GM12873 (cell line): ENCODE results near the gene CFLAR.

Experiments used
- TF ChIP-seq, protein P1 (sequence below): IDR thresholded peaks from 2 replicates; pipeline ENCODE4 v1.5.1; 2012; ENCODE audit warnings: low read depth, mild to moderate bottlenecking, moderate library complexity, low read length, control low read depth; ENCODE audit not compliant: insufficient read depth; ENCODE audit errors: missing control alignments

Gene CFLAR

DNA sequence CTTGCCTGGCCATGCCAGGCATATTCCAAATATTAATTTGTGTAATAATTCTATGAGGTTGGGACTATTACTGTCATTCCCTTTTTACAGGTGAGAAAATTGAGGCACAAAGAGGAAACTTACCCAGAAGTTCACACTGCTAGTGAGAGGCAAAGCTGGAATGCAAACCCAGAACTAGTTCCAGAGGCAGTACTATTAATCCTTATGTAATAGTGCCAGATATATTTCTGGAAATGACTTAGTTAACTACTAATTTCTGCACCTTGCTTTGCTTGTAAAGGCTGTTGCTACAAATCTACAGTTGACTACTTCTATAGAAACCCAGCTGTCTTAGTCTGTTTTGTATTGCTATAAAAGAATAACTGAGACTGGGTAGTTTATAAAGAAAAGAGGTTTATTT, 5.3 kb upstream of the CFLAR start:
- TF ChIP-seq, protein P1, sequence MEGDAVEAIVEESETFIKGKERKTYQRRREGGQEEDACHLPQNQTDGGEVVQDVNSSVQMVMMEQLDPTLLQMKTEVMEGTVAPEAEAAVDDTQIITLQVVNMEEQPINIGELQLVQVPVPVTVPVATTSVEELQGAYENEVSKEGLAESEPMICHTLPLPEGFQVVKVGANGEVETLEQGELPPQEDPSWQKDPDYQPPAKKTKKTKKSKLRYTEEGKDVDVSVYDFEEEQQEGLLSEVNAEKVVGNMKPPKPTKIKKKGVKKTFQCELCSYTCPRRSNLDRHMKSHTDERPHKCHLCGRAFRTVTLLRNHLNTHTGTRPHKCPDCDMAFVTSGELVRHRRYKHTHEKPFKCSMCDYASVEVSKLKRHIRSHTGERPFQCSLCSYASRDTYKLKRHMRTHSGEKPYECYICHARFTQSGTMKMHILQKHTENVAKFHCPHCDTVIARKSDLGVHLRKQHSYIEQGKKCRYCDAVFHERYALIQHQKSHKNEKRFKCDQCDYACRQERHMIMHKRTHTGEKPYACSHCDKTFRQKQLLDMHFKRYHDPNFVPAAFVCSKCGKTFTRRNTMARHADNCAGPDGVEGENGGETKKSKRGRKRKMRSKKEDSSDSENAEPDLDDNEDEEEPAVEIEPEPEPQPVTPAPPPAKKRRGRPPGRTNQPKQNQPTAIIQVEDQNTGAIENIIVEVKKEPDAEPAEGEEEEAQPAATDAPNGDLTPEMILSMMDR = no peak

DNA sequence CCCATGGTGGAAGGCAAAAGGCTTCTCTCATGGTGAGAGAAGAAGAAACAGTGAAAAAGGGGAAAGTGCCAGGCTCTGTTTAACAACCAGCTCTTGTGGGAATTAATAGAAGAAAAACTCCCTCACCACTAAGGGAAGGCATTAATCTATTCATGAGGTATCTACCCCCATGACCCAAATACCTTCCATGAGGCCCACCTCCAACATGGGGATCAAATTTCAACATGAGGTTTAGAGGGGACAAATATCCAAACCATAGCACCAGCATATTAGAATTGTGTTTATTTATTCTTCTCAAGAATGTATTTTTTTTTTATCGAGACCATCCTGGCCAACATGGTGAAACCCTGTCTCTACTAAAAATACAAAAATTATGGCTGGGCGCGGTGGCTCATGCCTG, 4.9 kb upstream of the CFLAR start:
- TF ChIP-seq, protein P1 = no peak

DNA sequence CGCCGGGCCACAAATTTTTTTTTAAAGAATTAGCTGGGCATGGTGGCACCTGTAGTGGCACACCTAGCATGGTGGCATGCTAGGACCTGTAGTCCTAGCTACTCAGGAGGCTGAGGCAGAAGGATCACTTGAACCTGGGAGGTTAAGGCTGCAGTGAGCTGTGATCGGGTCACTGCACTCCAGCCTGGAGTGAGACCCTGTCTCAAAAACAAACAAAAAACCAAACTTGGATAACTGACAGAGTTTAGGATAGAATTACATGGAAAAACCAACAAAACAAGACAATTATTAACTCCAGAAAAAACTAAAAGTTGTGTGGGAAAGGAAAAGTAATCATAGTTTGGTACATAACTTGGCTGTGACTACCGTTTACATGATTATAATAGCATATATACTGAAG, 1.6 kb upstream of the CFLAR start:
- TF ChIP-seq, protein P1 = no peak

DNA sequence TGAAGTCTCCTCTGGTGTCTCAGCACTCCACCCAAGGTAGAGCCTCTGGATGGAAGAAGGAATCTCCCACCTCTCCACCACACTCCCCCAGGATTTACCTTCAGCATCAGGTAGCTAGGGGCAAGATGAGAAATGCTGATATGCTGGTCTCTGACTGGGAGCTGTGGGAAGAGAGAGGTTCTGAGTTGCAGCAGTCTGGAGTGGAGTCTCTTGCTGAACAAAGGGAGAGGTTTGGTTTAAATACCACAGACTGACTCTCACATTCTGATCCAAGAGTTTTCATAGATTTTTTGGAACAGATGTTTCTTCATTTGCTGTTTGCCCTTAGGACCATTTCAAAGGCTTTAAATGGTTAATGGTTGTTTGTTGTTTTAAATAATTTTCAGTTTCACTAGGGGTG, 1.1 kb upstream of the CFLAR start:
- TF ChIP-seq, protein P1 = no peak

DNA sequence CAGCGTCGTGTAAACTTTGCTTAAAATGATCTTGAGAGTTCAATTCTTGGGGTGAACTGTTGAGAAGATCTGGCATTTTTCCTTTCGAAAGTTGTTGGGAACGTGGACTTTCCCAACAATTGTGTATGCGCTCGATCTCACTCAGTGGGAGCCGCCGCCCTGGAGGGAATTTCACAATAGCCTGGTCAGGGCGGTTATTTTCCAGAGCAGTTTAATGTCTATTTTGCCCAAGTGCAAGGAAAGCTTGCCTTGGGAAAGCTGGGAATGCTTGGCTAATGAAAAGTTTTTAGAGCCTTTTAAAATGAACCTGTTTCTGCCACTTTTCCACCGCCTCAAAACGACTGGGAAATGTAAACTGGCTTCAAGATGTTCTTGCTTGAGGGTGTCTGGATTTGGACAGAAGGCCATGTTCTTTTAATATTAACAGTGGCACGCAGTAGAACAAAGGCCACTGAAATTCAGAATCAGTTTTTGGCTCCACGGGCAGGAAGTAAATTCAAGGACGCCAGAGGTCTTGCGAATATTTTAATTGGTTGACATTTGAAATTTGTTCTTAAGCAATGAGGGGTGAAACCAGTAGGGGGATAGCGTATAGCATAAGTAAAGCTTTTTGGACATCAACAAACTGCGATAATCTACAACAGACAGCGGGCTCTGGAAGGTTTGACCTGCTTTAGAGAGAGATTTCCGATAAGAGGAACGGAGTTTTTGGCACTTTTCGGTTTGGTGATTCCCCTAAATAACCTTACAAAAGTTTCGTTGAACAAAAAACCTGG, 1.2 kb downstream of the CFLAR start:
- TF ChIP-seq, protein P1 = peak; percentile 53

DNA sequence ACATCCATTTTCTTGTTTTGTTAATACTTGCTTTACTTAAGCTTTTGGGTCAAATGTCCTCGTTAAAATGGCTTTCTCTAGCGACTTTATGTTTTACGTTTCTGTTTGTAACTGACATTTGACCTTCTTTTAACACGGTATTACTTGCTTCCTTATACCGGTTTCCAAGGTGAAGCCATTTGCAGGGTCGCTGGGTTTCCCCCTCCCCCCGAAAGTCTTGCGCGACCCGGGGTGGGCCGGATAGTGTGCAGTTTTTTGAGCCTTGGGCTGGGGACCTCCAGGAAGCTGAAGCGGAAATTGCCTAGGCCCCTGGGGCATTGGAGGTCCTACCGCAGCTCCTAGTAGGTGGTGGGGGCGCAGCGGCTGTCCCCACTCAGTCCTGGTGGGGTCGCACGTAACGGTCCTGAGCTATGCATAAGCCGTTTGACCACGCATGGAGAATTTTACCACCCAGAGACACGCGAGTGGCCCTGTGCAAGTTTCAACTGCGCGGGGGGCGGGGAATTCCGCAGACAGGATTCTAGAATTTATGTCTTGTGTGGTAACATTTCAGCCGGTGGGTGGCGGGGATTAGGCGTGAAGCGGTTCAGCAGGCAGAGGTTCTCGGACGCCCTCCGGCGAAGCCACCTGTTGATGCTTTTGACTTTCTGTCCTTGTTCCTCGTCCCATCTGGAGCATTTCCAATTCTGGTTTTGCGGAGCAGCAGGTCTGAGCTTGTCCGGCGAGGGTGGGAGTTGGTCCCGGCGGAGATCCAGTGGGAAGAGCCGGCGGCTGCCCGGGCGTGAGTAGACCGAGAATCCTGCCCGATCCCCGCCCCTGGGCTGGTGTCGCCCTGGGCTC, 2.4 kb downstream of the CFLAR start:
- TF ChIP-seq, protein P1 = peak; percentile 49

DNA sequence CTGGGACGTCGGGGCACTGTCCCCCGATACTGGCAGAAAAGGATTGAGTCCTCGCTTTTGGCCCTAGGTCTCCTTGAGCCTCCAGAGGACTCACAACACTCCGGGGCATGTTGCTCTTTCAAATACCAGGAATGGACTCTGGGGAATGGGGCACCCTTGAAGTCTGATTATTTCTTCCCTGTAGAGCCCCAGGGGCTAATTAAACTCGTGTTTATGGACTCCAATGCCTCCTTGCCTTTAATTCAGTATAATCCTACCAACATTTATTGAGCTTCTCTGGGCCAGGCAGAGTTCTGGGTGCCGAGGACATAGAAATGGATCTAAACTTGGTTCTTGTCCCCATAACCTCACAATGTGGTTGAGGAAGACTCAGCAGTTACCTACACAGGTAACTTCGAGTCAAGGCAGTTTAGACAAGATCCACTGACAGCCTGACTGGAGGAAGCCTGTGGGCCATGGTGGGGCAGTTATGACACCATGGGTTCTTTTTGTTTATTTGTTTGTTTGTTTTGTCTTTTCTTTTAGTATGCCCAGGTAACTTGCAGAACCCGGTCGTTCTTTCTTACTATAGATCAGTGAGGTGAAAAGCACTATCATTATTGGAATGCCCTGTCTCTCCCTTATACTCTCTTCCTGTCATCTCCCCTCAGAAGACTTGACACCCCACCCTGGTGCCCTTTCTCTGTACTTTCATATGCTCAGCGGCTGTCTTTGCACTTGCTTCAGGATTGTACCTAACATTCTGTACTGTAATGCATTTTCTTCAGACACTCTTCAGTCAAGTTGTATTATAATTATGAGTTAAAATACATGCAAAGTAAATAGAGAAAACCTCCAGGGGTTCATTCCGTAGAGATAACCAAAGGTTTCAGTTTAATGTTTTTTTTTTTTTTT, 3.2 kb downstream of the CFLAR start:
- TF ChIP-seq, protein P1 = no peak
